ENCODE measurements around the gene ATP5F1D.
A peak's percentile ranks its signal among the peaks of the same experiment; 100 is the strongest.
"Not testable (repeated sequence)": the region's sequence is repeated elsewhere in the genome, so short reads cannot be mapped to it uniquely, and the experiment has no call there.

The ATP5F1D gene

GRCh38 chr19:1245494-1246264 is 4.1 kb downstream of the ATP5F1D start:
- no peak for TF ChIP-seq MAX (IDR thresholded peaks at IDR 0.05; ENCODE audit: low read depth, low read length)
- no peak for TF ChIP-seq MYC (IDR thresholded peaks at IDR 0.05; ENCODE audit: low read depth, low read length)
- no peak for TF ChIP-seq POLR2A (IDR thresholded peaks at IDR 0.05; ENCODE audit: extremely low read depth, insufficient read length)
- no peak for TF ChIP-seq CTCF (IDR thresholded peaks at IDR 0.05; ENCODE audit: low read depth, low read length)
- DNase-seq (ENCODE audit: low read depth) = no peak
- no peak overlapping the region for H3K4me3 ChIP-seq (ENCODE audit: low read depth, low read length)

- H3K4me3 ChIP-seq (ENCODE audit: low read depth, low read length); DNase-seq (ENCODE audit: low read depth): not testable (repeated sequence)
Measured at GRCh38 chr19:1246265-1247087, 4.9 kb downstream of the ATP5F1D start.

- H3K4me3 ChIP-seq (ENCODE audit: low read depth, low read length) = no peak overlapping the region
- no peak for TF ChIP-seq MYC (IDR thresholded peaks at IDR 0.05; ENCODE audit: low read depth, low read length)
- TF ChIP-seq MAX (IDR thresholded peaks at IDR 0.05; ENCODE audit: low read depth, low read length) = no peak
- TF ChIP-seq POLR2A (IDR thresholded peaks at IDR 0.05; ENCODE audit: extremely low read depth, insufficient read length) = no peak
- no peak for TF ChIP-seq CTCF (IDR thresholded peaks at IDR 0.05; ENCODE audit: low read depth, low read length)
- DNase-seq (ENCODE audit: low read depth) = no peak
Measured at GRCh38 chr19:1247748-1248138, 6.2 kb downstream of the ATP5F1D start.

GRCh38 chr19:1248139-1248785 is 6.7 kb downstream of the ATP5F1D start, which contains the start of gene MIDN:
Gene MIDN, plus strand, starts transcription at chr19:1248583. Its CDS starts 1,714 bp downstream, at chr19:1250297.
- peak; percentile 8 for TF ChIP-seq CTCF (IDR thresholded peaks at IDR 0.05; ENCODE audit: low read depth, low read length)
- TF ChIP-seq MAX (IDR thresholded peaks at IDR 0.05; ENCODE audit: low read depth, low read length) = no peak; the same call in 1 of the 2 replicates
- peak; percentile 37 for TF ChIP-seq POLR2A (IDR thresholded peaks at IDR 0.05; ENCODE audit: extremely low read depth, insufficient read length)
- no peak for TF ChIP-seq MYC (IDR thresholded peaks at IDR 0.05; ENCODE audit: low read depth, low read length)
- H3K4me3 ChIP-seq (ENCODE audit: low read depth, low read length) = peak within 1 kb of the TSS; percentile 46
- peak; percentile 75 for DNase-seq (ENCODE audit: low read depth)

GRCh38 chr19:1248786-1249297 is 7.3 kb downstream of the ATP5F1D start:
- no peak for TF ChIP-seq MAX (IDR thresholded peaks at IDR 0.05; ENCODE audit: low read depth, low read length)
- TF ChIP-seq CTCF (IDR thresholded peaks at IDR 0.05; ENCODE audit: low read depth, low read length) = peak; percentile 25
- peak overlapping the region; percentile 46 for H3K4me3 ChIP-seq (ENCODE audit: low read depth, low read length)
- DNase-seq (ENCODE audit: low read depth) = peak; percentile 76

Measured in NB4 (cell line).